Activated CD4-positive, alpha-beta T cell treated with anti-CD3 and anti-CD28 coated beads, Interleukin-10, Interleukin-2, amounts not matched to agents 100 ng/mL and 50 ng/mL, durations not matched to agents 16 hours and 8 hours (primary cell): ENCODE measurements around the gene TXN2.

Experiments
- DNase-seq: peaks from one replicate; pipeline ENCODE4 v3.0.0-alpha.2; 2020

Gene TXN2

DNA sequence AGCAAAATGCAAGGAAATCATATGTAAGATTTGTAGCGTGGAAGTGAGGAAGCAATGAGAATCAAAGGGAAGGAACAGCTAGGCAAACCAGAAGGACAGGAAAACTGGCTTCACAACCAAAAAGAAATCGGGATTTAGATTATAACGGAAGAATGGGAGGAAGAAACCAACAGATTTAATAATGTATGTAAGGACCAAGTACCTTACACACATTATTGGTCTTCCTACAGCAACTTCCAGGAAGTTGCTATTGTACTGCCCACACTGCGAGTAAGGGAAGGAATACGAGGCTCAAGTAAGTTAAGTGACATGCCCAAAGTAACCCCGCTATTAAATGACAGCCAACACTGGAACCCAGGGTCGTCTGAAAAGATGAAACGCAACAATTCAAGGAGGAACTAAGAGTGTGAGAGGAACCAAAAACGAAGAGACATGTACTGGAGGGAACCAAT, 473 bp downstream of the TXN2 start:
- DNase-seq = no peak

DNA sequence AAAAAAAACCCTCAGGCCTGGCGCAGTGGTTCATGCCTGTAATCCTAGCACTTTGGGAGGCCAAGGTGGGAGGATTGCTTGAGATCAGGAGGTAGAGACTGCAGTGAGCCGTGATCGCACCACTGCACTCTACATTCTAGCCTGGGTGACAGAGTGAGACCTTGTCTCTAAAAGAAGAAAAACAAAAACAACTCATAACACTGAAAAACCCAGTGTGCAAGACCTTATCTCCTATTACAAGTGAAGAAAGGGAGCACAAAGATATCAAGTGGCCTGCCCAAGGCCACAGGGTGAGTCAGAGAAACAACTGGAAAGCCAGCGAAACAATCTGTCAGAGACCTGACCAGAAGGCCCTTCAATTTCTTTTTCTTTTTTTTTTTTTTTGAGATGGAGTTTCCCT, 2.5 kb downstream of the TXN2 start:
- DNase-seq = no peak

DNA sequence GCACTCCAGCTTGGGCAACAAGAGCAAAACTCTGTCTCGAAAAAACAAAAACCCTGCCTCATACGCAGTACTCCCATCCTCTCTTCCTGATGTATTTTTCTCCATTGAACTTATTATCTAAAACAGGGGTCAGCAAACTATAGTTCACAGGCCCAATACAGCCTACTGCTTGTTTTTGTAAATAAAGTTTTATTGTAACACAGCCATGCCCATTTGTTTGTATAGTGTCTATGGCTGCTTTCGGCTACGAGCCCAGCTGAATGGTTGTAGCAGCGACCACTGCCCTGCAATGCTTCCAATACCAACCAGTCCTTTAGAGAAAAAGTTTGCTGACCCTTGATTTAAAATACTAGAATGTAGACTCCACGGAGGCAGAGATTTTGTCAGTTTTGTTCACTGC, 6.1 kb downstream of the TXN2 start:
- no peak for DNase-seq

DNA sequence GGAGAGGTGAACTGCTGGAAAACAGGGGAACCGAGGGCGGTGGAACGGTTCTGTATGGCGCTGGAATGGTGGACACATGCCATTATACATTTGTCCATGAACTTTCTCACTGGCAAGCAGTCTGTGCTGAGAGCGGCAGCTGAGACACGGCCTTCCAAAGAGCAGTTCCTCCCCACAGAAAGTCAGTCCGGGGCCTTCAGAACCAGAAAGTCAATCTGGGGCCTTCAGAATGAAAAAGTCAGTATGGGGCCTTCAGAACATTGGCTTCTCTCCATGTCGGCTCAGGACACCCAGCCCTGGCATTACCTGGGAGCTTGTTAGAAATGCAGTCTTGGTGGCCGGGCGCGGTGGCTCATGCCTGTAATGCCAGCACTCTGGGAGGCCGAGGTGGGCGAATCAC, 8.8 kb downstream of the TXN2 start:
- no peak for DNase-seq

DNA sequence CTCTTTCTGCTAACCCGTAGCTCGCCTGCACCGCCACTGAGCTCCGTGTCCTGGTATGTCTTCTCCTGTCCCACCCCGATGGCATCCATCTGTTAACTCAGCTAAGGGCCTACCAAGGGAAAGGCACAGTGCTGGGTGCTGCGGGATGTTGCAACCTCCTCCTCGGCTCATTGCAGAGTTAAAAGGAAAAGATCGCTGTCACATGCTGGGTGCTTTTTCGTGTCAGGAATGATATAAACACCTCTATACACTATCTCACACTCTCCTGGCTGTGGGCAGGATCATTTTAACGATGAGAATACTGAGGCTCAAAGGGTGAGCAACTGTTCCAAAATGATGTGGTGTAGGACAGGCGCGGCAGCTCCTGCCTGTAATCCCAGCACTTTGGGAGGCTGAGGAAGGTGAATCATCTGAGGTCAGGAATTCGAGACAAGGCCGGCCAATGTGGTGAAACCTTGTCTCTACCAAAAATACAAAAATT, 10.1 kb downstream of the TXN2 start:
- no peak for DNase-seq

DNA sequence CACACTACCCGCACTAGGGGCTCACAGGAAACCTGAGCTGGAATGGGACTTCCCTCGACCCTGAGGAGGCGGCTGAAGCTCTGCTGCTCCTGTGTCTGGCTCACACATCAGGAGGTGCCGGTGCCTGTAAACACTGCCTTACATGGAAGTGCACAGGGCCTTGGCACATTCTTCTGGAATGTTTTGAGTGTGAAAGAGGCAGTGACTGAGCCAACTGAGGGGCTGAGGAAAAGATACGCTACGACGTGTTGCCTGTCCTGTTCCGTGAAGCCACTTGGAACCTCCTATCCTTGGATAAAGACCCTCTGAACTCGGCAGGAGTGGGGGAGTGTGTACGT, 10.5 kb downstream of the TXN2 start:
- DNase-seq = no peak

DNA sequence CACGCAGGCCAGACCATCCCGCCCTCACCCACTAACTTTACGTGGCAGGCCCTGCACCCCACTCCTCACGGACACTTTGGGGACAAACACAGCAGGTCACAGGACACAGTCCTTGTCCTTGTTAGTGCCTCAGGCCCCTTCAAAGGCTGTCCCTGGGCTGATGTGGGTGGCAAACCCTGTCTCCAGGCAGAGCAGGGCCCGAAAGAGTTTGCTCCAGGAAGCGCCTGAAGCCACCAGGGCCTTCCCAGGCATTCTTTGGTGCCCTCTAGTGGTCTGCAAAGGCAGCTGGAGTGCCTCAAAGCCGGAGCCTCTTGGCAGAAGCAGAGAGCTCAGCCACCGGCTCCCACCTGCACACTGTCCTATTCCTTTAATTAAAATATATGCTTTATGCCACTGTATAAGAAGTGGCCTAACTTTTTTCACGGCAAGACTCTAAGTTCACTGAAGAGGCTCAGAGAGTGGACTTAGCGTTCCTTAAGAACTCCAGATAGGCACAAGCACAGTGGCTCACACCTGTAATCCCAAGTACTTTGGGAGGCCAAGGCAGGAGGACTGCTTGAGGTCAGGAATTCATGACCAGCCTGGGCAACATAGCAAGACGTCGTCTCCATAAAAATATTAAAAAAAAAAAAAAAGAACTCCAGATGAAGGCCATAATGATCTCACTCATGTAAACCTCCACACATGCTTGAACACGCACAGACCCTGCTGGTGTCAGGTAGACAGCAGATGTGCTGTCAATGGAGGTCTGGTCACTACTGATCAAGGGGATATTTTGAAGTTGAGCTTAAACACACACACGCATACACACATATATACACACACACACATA, 11.1 kb downstream of the TXN2 start:
- DNase-seq = peak; percentile 91

DNA sequence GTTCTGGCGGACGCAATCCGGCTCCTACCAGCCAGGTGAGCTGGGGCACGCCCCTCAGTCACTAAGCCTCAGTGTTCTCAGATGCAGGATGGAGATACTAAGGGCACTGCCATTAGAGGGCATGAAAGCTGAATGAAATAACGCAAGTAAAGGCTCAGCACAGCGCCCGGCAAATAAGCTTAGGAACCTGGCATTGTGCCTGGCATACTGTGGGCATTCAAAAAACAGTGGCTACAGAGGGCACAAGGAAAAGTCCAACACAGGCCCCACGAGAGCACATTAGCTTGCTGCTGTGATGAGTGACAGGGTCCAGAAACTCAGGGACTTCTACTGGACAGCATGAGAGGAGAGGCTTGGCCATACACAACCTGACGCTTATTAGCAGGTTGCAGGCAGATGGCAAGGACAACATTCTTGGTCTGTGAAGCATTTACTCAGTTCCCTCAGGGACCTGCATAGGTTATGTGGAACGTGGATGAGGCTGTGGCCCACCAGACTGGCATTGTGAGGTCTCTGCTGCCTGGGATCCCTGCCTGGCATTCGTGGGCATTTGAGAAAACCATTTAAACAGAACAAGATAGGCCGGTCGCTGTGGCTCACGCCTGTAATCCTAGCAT, 12.2 kb downstream of the TXN2 start:
- DNase-seq = no peak

DNA sequence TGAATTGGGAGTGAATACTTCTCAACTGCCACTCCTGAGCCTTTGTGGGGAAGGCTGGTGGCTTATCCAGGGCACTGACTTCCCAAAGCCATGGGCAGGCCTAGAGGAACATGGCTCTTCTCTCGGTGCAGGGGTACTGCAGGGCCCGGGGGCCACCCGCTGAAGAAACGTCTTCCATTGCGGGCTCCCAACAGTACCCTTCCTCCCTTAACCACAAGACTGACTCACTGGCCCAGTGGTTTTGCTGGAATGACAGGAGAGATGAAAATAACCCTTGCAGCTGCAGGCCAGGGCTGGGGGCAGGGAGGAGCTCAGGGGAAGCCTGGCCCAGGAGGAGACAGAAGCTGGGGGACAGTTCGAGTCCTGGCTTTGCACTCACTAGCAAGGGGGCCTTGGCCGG, 13.5 kb downstream of the TXN2 start:
- peak; percentile 49 for DNase-seq

DNA sequence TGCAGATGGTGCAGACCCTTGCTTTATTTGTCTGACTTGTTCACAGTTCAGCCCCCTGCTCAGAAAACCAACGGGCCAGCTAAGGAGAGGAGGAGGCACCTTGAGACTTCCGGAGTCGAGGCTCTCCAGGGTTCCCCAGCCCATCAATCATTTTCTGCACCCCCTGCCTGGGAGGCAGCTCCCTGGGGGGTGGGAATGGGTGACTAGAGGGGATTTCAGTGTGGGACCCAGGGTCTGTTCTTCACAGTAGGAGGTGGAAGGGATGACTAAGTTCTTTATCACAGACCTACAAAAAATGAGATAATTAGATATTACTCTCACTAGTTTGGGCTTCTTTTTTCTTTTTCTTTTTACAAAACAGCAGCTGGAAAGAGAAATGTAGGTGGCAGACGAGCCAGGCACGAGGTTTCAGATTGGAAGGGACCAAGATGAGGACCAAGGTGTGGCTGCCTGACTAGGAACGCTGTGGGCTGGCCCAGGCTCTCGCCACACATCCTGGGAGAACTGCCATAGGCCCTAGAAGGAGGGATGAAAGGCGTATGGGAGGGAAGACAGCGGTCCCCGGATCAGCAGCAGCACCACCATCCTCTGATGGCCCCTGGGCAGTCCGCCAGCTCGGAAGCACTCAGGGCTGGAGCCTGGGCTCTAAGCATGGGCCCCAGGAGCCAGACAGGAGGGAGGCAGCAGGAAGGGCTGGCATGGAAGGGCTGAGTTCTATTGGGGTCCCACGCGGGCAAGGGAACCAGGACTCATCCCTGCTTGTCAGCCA, 14.2 kb downstream of the TXN2 start:
- DNase-seq = no peak

DNA sequence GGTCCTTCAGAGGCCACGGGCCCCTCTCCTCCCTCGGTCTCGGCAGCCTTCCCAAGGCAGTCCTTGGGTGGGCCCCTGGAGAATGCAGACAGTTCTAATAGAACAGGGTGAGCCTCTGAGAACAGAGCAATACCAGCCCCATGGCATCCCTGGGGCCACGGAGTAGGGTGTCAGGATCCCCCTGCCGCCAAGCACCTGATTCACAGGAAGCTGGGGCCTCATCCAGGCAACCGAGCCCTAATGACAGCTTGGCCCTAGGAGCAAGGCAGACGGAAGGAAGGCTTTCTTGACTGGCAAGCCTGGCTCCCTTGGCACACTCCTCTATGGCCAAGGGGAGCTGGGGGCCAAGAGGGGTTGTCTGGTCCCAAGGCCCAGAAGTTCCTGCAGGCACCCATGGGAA, 15.2 kb downstream of the TXN2 start:
- DNase-seq = no peak

DNA sequence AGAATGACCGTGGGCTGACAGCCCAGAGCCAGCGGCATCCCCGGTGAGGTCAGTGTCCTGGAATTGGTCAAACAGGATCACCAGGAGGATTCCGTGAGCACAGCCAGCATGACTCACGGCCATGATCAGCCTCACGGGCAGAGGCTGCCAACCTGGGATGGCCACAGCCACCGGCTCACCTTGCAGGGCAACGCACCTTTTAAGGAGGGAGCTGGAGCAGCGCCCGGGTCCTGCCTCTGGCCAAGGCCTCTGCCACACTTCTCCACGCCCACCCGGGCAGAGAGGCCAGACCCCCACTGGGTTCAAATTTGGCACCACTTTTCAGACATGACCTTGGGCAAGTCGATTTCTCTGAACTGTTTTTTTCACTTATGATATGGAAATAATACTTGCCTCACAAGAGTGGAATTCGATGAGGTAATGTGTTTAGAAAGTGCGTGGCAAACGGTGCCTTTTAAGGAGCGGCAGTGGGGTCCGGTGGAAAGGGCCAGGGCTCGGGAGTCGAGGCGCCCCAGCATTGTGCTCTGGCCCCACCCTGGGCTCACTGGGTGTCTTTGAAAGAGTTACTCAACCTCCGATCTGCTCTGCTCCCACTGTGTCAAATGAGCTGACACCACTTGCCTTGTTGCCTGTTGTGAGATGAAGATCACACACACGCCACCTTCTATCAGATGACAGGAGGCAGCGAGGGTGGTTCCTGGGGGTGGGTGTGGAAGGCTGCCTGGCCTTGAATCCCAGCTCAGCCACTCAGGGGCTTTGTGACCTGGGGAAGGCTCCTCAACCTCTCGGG, 16.0 kb downstream of the TXN2 start:
- DNase-seq = no peak

DNA sequence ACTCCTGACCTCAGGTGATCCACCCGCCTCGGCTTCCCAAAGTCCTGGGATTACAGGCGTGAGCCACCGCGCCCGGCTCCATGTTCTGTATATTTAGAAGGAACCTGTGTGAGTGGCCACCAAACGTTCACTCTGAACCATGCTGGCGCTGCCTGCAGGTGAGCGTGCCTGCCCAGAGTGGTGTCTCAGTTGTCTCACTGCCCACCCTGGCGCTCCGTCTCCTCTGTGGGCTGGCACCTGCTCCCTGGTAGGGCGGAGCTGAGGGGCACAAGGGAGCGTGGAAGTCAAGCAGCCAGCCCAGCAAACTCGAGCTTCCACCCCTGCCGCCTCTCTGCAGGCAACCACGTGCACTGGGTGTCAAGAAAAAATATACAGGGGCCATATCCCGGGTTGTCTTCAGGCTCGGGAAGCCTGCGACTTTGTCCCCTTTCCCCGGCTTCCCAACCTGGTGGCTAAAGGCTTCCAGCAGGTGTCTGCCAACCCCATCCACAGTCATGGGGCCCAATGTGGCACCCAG, 16.7 kb downstream of the TXN2 start:
- DNase-seq = no peak

DNA sequence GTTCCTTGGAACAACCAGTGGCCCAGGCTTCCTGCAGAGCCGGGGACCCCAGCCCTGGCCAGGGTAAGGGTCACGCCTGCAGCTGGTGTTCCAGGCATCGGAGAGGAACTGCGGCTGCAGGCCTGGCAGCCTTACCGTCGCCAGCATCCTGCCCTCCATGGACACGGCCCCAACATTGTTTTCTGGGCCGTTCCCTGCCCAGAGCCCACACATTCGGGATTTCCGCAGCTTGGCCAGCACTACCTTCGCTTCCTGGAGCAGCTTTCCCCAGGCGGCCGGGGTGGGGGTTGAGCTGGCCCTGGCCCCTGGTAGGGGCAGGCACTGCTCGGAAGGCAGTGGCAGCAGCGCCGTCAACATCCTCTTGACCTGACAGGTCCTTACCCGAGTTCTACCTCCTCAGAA, 17.7 kb downstream of the TXN2 start:
- no peak for DNase-seq

DNA sequence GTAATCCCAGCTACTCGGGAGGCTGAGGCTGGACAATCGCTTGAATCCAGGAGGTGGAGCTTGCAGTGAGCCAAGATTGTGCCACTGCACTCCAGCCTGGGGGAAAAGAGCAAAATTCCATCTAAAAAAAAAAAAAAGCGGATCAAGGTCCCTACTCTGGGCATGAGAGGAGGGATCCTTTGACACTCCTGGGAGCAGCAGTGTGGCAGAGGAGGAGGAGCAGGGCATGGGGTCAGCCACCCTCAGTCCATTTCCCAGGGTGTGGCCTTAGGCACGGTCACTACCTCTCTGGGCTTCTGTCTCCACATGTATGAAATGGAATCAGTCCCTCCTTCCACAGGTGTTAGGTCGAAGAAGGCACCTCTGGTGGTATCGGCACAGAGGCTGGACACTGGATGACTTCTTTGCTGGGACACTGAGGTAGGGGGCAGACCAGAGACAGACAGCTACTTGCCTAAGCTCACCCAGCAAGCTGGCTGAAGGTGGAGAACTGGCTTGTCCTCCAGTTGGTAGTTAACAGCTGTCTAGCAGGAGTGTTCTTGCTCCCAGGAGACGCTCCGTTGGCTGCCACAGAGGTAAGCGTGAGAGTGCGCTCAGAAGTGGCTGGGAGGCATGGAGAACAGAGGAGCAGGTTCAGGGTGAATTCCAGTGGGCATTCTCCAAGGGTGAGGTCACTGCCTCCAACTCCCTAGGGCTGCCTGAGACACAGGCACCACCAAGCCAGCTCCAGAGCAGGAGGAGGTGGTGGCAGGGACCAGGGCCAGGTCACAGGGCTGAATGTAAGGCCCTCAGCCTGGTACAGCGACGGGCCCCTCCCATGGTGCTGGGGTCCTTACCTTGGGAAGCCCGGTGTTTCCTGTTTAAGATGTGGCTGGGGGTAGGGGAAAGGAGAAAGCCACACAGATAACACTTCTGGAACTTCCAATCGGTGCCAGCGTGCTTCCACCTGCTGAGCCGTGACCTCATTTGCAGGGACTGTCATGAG, 19.5 kb downstream of the TXN2 start:
- no peak for DNase-seq

DNA sequence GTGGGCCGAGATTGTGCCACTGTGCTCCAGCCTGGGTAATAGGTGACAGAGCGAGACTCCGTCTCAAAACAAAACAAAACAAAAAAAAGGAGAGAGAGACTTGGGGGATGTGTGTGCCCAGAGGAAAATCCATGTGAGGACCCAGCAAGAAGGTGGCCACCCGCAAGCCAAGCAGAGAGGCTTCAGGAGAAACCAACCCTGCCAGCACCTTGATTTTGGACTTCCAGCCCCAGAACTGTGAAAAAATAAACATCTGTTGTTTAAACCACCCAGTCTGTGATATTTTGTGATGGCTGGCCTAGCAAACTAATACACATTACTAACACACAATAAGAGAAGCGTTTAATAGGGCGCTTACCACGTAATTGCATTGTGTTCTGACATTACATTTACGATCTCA, 21.2 kb downstream of the TXN2 start:
- no peak for DNase-seq

DNA sequence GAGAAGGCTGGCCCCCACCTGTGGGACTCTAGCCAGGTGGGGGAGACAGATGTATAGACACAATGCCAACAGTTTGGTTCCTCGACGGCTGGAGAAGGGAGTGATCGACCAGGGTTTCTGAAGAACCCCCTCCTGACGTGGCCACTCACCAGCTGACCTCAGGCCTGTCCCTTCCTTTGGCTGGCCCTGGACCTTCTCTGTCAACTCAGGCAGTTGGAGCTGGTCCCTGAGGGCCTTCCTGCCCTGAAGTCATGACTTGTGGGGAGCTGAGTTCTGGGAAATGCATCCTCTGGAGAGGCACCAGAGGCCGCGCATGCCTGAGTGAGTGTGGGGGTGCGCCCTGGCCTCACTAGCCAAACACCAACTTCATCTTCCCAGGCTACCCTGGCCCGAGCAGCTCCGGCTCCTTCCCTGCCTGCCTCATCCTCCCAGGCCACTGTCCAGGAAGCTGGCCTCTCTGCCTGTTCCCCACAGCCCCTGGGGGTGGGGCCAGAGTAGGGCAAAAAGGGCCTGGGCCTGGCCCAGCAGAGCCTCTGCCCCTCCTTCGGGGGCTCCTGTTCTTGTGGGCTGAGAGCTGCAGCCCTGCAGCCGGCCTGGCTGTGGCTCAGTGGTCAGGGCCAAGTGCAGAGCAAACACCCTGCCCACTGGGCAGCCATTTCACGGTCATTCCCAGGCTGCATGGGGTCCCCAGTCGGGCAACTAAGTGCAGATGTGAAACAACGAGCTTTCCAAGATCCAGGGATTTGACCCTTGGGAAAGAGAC, 23.6 kb downstream of the TXN2 start:
- DNase-seq = no peak

DNA sequence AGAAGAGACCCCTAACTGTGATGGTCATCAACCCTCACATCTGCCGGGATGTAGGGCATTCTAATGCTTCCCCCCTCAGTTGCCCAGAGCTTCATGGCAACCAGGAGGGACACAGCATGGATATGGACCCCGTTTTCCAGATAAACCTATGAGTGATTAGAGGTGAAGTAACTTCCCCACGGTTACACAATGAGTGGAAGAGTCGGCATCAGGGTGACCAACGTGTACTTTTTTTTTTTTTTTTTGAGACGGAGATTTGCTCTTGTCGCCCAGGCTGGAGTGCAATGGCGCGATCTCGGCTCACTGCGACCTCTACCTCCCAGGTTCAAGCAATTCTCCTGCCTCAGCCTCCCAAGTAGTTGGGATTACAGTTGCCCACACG, 25.0 kb downstream of the TXN2 start:
- DNase-seq = no peak

DNA sequence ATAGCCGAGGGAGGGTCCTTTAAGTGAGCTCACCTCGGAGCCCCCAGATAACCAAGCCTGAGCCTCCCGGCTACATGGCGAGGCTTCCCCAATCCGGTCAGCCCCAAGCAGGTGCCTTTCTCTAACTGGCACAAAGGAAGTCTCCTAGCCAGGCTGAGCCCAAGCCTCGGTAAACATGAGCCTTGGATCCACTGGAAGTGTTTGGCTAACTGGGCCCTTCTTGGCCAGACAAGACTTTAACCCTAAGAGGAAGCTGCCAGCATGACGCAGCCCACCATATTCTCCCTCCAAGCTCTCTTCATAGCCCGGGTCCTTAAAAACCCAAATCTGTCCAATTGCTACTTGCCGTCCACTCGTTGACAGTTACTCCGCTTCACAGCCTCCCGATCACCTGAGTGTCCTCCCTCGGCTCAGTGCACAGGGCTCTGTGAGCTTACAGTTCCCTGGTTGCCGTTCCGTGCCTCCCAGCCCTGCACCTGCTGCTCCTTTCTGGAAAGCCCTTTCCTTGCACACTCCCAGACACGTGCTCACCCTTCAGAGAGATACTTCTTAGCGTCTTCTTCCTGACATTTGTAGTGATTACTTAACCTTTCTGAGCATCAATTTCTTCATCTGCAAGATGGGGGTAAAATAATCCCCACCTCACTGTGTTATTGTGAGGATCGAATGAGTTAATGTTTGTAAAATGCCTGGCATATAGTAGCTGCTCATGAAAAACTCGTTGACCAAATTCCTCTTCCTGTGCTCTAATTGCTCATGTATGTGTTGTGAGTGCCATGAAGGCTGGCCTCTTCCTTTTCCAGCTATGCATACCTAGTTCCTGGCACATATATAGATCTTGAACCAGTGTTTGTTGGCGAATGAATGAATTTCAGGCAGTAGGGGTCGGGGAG, 25.6 kb downstream of the TXN2 start:
- DNase-seq = no peak
